Peyer's patch (tissue), 4 donors: ENCODE measurements around the gene OXA1L.
"Not testable (repeated sequence)": the region's sequence is repeated elsewhere in the genome, so short reads cannot be mapped to it uniquely, and the experiment has no call there.

ENCODE experiments used
- POLR2A ChIP-seq, 2 donors: fragments of 450-650 bp; IDR thresholded peaks; one replicate each; pipeline ENCODE4 v1.5.1; 2017; ENCODE audit warnings: antibody characterized with exemption in 2 of 2, mild to moderate bottlenecking in 2 of 2, moderate library complexity in 2 of 2
- TF ChIP-seq, protein P1 (sequence below), 6 experiments: fragments of 450-650 bp in 4 of 6; fragments of 200-600 bp in 2 of 6; sonication (generic) in 1 of 6; IDR thresholded peaks; one replicate each; pipeline ENCODE4 v1.5.1; 2017 to 2019; ENCODE audit warnings: antibody characterized with exemption in 6 of 6, mild to moderate bottlenecking in 3 of 6, moderate library complexity in 1 of 6

GRCh38 chr14:22793550-22793949 lies 27.1 kb downstream of the OXA1L start:
- TF ChIP-seq, protein P1, sequence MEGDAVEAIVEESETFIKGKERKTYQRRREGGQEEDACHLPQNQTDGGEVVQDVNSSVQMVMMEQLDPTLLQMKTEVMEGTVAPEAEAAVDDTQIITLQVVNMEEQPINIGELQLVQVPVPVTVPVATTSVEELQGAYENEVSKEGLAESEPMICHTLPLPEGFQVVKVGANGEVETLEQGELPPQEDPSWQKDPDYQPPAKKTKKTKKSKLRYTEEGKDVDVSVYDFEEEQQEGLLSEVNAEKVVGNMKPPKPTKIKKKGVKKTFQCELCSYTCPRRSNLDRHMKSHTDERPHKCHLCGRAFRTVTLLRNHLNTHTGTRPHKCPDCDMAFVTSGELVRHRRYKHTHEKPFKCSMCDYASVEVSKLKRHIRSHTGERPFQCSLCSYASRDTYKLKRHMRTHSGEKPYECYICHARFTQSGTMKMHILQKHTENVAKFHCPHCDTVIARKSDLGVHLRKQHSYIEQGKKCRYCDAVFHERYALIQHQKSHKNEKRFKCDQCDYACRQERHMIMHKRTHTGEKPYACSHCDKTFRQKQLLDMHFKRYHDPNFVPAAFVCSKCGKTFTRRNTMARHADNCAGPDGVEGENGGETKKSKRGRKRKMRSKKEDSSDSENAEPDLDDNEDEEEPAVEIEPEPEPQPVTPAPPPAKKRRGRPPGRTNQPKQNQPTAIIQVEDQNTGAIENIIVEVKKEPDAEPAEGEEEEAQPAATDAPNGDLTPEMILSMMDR (IDR thresholded peaks at IDR 0.05), result not testable (repeated sequence)
- not testable (repeated sequence) for TF ChIP-seq POLR2A (IDR thresholded peaks at IDR 0.05)
